Stimulated activated CD4-positive, alpha-beta T cell treated with anti-CD3 and anti-CD28 coated beads, TNF-alpha, amount 100 ng/mL, for 4 hours (primary cell): ENCODE results near the gene SEC31A.
"Not testable (repeated sequence)": the region's sequence is repeated elsewhere in the genome, so short reads cannot be mapped to it uniquely, and the experiment has no call there.

Experiments used
- DNase-seq, 3 experiments: peaks; one replicate each; pipeline ENCODE4 v3.0.0-alpha.2; 2020; ENCODE audit warnings: low read depth in 3 of 3

SEC31A gene

GRCh38 chr4:82890901-82891706 lies at the start of gene SEC31A:
Gene SEC31A (minus strand): TSS chr4:82891153. CDS start chr4:82881936, 9,217 bp downstream.
- peak; percentile 91 to 94 (median 92) for DNase-seq

GRCh38 chr4:82939414-82939813 lies 48.5 kb upstream of the SEC31A start:
- DNase-seq = no peak

GRCh38 chr4:82934441-82934840 lies 43.5 kb upstream of the SEC31A start:
- DNase-seq = no peak

DNA sequence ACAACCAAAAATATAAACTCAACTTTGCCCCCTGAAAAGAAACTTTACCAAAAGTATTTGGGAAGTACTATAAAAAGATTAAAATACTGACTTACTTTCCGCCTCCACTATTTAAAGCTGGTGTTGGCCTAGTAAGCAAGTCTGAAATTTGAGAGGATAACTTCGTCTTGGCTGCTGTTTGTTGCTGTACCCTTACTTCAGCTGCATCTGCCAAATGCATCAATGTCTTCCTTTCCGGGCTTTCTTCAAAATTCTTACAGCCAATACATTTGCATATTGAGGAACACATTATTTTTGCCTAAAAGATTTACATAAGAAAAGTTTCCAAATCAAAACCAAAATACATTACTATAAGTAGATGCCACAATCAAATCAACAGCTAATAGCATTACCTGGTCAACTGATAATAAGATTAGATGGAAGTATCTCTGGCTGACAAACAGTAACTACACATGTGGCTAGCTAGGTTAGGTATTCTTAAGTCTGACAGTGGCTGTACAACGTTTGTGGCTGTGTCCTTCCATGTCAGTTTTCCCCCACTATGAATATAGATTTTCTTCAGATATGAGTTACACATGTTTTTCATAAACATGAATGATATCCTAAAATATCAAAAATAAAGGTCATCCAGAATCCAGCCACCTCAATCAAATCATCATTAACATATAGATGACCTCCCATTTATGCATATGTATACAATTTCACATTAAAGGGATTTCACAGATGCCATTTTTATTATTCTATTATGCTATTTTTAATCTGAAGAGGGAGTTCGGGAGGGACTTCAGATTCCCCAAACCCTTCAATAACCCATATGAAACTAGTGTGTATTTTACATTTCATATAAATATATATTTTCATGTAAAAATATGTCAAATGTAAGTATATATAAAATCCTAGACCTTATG lies 40.1 kb upstream of the SEC31A start:
- DNase-seq = no peak

DNA sequence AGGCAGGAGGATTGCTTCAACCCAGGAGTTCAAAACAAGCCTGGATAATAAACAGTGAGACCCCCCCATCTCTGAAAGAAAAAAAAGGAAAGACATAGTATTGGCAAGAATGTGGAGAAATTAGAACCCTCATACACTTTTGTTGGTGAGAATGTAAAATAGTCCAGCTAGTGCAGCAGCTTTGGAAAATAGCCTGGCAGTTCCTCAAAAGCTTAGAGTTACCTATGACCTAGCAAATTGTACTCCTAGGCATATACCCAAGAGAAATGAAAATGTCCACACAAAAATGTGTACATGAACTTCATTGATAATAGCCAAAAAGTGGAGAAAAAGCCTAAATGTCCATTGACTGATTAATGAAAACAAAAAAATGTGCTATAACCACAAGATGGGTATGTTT lies 30.8 kb upstream of the SEC31A start:
- DNase-seq = no peak

DNA sequence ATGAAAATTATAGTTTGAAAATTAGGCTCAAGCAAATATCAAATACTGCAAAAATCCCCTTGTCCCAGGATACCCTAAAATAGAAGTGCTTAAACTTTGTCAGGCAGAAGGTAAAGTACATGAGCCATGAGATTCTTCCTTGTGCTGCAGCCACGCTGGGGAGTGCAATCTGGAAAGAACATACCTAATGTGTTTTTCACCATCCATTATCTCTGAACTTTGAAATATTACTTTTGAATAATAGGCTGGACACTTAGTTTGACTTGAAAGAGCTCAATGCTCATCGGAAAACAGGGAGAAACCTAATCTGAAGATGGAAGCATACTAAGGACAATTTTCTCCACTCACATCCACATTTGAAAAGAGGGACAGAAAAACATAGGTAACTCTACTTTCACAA lies 28.4 kb upstream of the SEC31A start:
- DNase-seq = no peak

DNA sequence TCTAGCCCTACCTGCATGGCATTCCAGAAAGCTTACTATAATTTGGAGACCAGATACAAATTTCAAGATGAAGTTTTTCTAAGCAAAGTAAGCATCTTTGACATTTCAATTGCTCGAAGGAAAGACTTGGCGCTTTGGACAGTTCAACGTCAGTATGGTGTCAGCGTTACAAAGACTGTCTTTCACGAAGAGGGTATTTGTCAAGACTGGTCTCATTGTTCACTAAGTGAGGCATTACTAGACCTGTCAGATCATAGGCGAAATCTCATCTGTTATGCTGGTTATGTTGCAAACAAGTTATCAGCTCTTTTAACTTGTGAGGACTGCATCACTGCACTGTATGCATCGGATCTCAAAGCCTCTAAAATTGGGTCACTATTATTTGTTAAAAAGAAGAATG lies 27.1 kb upstream of the SEC31A start:
- no peak for DNase-seq

DNA sequence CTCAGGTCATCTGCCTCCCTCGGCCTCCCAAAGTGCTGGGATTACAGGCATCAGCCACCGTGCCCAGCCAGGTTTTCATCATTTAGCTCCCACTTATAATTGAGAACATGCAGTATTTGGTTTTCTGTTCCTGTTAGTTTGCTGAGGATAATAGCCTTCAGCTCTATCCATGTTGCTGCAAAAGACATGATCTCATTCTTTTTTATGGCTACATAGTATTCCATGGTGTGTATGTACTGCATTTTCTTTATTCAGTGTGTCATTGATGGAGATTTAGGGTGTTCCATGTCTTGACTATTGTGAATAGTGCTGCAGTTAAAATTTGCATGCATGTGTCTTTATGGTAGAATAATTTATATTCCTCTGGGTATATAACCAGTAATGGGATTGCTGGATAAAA lies 23.0 kb upstream of the SEC31A start:
- not testable (repeated sequence) for DNase-seq

DNA sequence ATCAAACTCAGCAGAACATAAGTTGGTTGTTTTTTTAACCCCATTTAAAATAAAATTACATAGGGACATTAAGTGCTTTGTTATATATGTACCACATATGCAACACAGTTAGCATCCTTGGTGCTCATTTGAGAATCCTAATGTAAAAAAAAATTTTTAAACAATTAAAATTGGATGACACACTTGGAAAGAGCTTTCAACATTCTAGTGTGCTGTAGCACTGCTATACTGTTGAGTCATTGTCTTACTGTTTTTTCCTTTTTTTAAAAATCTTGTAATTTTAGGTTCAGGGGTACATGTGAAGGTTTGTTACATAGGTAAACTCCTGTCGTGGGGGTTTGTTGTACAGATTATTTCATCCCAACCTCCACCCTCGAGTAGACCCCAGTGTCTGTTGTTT lies 22.4 kb upstream of the SEC31A start:
- DNase-seq = no peak

GRCh38 chr4:82909326-82909725 lies 18.4 kb upstream of the SEC31A start:
- no peak for DNase-seq

- no peak for DNase-seq
These were observed 15.5 kb upstream of the SEC31A start for GRCh38 chr4:82906469-82906868.

DNA sequence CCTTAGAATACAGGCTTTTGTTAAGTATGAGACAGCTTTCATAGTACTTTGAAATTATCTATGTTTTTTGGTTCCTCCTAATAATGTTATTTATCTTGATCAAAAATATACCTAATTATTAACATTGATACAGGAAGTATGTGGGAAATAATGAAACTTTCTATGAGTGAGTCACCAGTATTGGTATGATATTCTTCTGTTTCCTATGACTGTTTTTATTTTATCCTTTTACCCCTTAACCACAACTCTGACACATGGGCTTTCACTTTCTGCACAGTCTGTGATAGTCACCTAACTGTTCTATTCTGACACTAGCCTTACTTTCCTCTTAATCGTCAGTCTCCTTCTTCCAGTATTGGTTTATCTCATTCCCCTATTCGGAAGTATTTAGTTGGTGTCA lies 14.3 kb upstream of the SEC31A start:
- peak in 1 of 3 experiments; percentile 13 for DNase-seq

- no peak for DNase-seq
These were observed 12.8 kb upstream of the SEC31A start for GRCh38 chr4:82903737-82904136.

GRCh38 chr4:82901183-82901718 lies 10.3 kb upstream of the SEC31A start:
- DNase-seq = no peak

DNA sequence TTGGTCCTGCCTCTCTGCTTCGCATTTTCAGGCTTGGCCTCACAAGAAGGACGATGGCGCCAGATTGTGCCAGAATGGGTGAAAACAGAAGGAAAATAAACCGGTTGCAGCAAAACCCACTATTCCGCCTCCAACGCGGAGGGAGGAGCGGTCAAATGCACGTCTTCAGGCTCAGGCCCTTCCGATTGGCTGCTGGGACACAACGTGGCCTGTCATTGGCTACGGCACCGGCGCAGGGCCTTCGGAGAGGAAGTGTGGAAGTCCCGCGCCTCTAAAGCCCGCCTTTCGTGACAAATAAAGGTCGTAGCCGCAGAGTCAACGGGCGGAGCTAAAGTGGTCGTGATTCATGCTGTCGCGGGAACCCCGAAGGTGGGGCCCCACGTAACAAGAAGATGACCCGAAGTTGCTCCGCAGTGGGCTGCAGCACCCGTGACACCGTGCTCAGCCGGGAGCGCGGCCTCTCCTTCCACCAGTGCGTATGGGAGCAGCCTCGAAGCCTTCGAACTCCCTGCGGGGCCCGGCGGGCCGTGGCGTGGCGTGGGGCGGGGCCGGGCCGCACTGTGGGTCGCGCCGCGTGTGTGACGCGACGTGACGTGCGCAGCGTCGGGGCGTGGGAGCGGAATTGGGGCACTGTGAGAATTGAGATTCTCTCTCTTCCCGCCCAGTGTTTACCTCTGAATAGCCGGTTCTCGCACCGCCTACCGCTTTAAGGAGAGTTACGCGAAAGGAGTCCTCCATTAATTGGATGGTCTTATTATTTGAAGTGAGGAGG lies 9.6 kb upstream of the SEC31A start, which contains the start of gene THAP9:
THAP9 (plus strand) TSS at position 325 of the 772 bp plus-strand sequence; CDS start at position 393, 68 bp downstream.
- DNase-seq = peak; percentile 82 to 96 (median 96)

DNA sequence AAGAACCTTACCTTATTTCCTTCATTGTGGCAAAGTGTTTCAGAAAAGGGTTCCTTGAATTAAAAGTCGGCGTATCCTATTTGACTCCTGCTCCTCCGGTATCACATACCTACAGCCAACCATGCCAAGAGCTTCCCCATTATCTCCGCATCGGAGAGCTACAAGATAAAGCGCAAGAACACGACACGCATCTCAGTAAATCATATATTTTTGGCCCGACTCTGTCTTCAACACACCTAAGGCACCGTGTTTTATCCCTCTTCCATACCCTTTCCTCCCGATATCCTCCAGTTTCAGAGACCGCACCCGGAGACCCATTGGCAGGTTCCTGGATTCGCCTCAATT lies 9.1 kb upstream of the SEC31A start:
- DNase-seq = no peak

- no peak for DNase-seq
These were observed 8.6 kb upstream of the SEC31A start for GRCh38 chr4:82899374-82900065.

DNA sequence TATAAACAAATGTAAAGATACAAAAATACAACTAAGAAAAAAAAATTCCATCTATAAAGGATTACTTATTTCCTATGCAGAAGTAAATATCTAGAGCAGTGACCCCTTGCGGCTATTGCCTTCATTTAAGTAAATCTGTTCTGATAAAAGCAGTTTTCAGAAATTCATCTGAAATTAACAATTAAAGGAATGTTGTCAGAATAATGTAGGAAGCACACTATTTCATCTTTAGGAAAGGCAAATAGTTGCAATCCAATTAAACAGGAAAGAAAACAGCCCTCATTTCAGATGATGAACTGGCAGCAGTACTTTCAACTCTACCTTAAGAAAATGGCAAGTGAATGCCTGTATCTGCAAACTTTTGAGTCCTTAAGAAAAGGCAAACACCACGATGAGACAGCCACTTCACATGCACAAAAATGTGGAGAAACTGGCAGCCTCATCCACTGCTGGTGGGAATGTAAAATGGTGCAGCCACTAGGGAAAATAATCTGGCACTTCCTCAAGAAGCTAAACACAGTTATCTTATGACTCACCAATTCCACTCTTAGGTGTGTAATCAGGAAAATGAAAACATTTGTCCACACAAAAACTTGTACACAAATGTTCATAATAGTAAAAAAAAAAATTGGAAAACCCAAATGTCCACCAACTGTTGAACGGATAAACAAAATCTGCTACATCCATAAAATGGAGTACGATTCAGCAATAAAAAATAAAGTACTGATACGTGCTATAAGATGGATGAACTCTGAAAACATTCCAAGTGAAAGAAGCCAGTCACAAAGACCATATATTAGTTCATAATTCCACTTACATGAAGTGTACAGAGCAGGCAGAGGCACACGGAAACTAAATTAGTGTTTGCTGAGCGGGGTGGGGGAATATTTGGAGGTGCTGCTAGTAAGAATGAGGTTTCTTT lies 7.6 kb upstream of the SEC31A start:
- DNase-seq = no peak

- DNase-seq = no peak
These were observed 5.8 kb upstream of the SEC31A start for GRCh38 chr4:82896755-82897154.

GRCh38 chr4:82893942-82894341 lies 3.0 kb upstream of the SEC31A start:
- DNase-seq = no peak
